Stomach (tissue), 9 donors: ENCODE data around the gene LASP1NB. TPM values are rescaled to one million over a fixed set of nuclear protein-coding genes. Genes with fewer than 3 reads are reported as not detected.
"Not testable (repeated sequence)": the region's sequence is repeated elsewhere in the genome, so short reads cannot be mapped to it uniquely, and the experiment has no call there.

Experiments used
- DNase-seq, 2 donors: peaks; one replicate each; pipeline versions ENCODE4 v3.0.0 to v3.0.0-alpha.2; 2013 to 2019
- H3K27ac ChIP-seq, 5 donors: fragments of 200-600 bp in 4 of 5; sonication (generic) in 4 of 5; one replicate each; pipeline ENCODE4 v1.5.1; 2013 to 2019; ENCODE audit warnings: mild to moderate bottlenecking in 1 of 5, moderate library complexity in 1 of 5
- H3K27me3 ChIP-seq, 3 donors: fragments of 200-600 bp; sonication (generic); one replicate each; pipeline ENCODE4 v1.5.1; 2017 to 2019; ENCODE audit warnings: mixed run types in 1 of 3
- H3K36me3 ChIP-seq, 4 donors: fragments of 200-600 bp; sonication (generic); 1 replicate in 3 of 4; 2 replicates in 1 of 4; pipeline ENCODE4 v1.5.1; 2016 to 2019
- H3K4me1 ChIP-seq, 4 donors: fragments of 200-600 bp; sonication (generic); one replicate each; pipeline ENCODE4 v1.5.1; 2016 to 2019
- H3K4me3 ChIP-seq, 4 donors: fragments of 200-600 bp; sonication (generic) in 3 of 4; one replicate each; pipeline ENCODE4 v1.5.1; 2016 to 2019; ENCODE audit warnings: mild to moderate bottlenecking in 1 of 4
- H3K9me3 ChIP-seq, 4 donors: fragments of 200-600 bp; sonication (generic); one replicate each; pipeline ENCODE4 v1.5.1; 2016 to 2019
- CTCF ChIP-seq, 7 experiments: fragments of 450-650 bp in 4 of 7; fragments of 200-600 bp in 3 of 7; sonication (generic) in 3 of 7; IDR thresholded peaks; one replicate each; pipeline ENCODE4 v1.5.1; 2016 to 2019; ENCODE audit warnings: antibody characterized with exemption in 7 of 7, control low read depth in 2 of 7, mild to moderate bottlenecking in 1 of 7
- EP300 ChIP-seq: sonication (generic); formaldehyde crosslinking; IDR thresholded peaks from one replicate; pipeline ENCODE4 v1.6.1; 2017; ENCODE audit warnings: antibody characterized with exemption
- POLR2A ChIP-seq, 4 donors: fragments of 450-650 bp; IDR thresholded peaks; one replicate each; pipeline ENCODE4 v1.6.1; 2016; ENCODE audit warnings: antibody characterized with exemption in 4 of 4, control low read depth in 2 of 4, mild to moderate bottlenecking in 1 of 4, moderate library complexity in 1 of 4
- POLR2AphosphoS5 ChIP-seq, 3 donors: sonication (generic); formaldehyde crosslinking; IDR thresholded peaks; one replicate each; pipeline ENCODE4 v1.6.1; 2016; ENCODE audit warnings: antibody characterized with exemption in 3 of 3
- WGBS, 5 donors: extraction: QIAGEN DNeasy Blood & Tissue Kit in 3 of 5; methylation state at CpG; one replicate each; pipeline versions ENCODE4 v1.1.5 to v1.1.7; 2013 to 2018; 5-methylcytosine and 5-hydroxymethylcytosine counted together
- intact Hi-C: fragments of 100-400 bp; cut with DNase I; formaldehyde crosslinking; loops from one replicate; pipeline ENCODE4 v1.15.1; 2023; ENCODE audit warnings: low total_unique reads
- polyA plus RNA-seq, 3 donors: library from polyadenylated mRNA; stranded (reverse); fragments of 200-250 nt; gene quantifications; one replicate each; pipeline ENCODE4 v1.2.3, GENCODE V29; 2013
- small RNA-seq, 4 donors: library from RNA; depleted of rRNA; stranded (forward); fragments of <200 nt; gene quantifications; one replicate each; pipeline ENCODE3, GENCODE V24; 2016
- total RNA-seq, 5 donors: library from RNA; depleted of rRNA; stranded (reverse); fragments of >200 nt; gene quantifications; one replicate each; pipeline versions ENCODE4 v1.1.0 to v1.2.3, GENCODE V29; 2014 to 2016
- donor health status: healthy with polysubstance abuse.
- donor health status: Bipolar disorder and iron deficiency.
- donor health status: healthy.

Gene LASP1NB

GRCh38 chr17:38970804-38971203 is 45.4 kb downstream of the LASP1NB start:
- H3K4me3 ChIP-seq = no peak overlapping the region
- TF ChIP-seq POLR2A (IDR thresholded peaks at IDR 0.05) = no peak
- TF ChIP-seq CTCF (IDR thresholded peaks at IDR 0.05) = no peak
- no peak for TF ChIP-seq EP300
- no peak for TF ChIP-seq POLR2AphosphoS5 (IDR thresholded peaks at IDR 0.05)
- H3K27me3 ChIP-seq = no peaks in the 10 kb centered on the region
- no peaks in the 10 kb centered on the region for H3K36me3 ChIP-seq
- 71 to 81% (median 76%) methylated on average over 5 of the region's 5 CpGs for WGBS, 5 donors
- peaks cover 0 to 7% (median 2%) of the 10 kb centered on the region in 4 donors for H3K4me1 ChIP-seq
- no peak for DNase-seq
- intact Hi-C loops = no loop called here
- H3K27ac ChIP-seq = no peak overlapping the region
- no peaks in the 10 kb centered on the region for H3K9me3 ChIP-seq

GRCh38 chr17:38976187-38976551 is 50.8 kb downstream of the LASP1NB start:
- H3K4me1 ChIP-seq, H3K36me3 ChIP-seq, intact Hi-C loops, H3K4me3 ChIP-seq, H3K27me3 ChIP-seq, H3K27ac ChIP-seq, DNase-seq, H3K9me3 ChIP-seq: not testable (repeated sequence)
- 55 to 79% (median 65%) methylated on average over 6 of the region's 6 CpGs for WGBS, 5 donors

DNA sequence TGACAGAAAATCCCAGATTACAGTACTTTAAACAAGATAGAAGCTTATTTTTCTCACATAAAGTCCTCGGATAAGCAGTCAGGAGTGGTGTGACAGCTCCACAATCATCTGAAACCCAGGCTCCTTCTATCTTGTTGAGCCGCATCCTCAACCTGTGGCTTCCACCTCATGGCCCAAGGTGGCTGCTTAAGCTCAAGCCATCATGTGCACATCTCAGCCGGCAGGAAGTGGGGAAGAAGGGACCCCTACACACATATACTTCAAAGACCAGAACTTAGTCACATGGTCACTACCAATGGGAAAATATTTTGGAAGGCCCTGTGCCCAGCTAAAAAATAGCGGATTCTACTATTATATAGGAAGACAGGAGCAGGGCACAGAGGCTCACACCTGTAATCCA is 52.8 kb downstream of the LASP1NB start:
- 91 to 96% (median 92%) methylated on average over 4 of the region's 4 CpGs for WGBS, 5 donors
- intact Hi-C loops = no loop called here

More for the DNA sequence above, 52.8 kb downstream of the LASP1NB start:
- TF ChIP-seq CTCF (IDR thresholded peaks at IDR 0.05) (no peak), POLR2AphosphoS5 (IDR thresholded peaks at IDR 0.05) (no peak), EP300 (no peak), POLR2A (IDR thresholded peaks at IDR 0.05) (no peak)
- Histone ChIP-seq H3K27me3 (no peaks in the 10 kb centered on the region), H3K4me1 (peaks cover 0 to 17% (median 4%) of the 10 kb centered on the region in 4 donors), H3K9me3 (no peaks in the 10 kb centered on the region), H3K4me3 (no peak overlapping the region), H3K36me3 (no peaks in the 10 kb centered on the region), H3K27ac (no peak overlapping the region)
- no peak for DNase-seq

Small RNAs within 50 kb of the gene (small RNA-seq; reads per million reads assigned to genes)
- 0 reads per million in 4 donors for gene MIR6779

Other genes with a start within 250 kb of the LASP1NB start
- 100 to 1,000 TPM in 2 of 5 donors, 10 to 100 TPM in 3; 33.4 to 312 (median 81.7) TPM for gene MLLT6, start 220.3 kb upstream of the LASP1NB start, total RNA-seq
- 10 to 100 TPM; 26.0 to 36.0 (median 30.8) TPM for gene MLLT6, start 220.3 kb upstream of the LASP1NB start, polyA plus RNA-seq
- 10 to 100 TPM in 2 of 5 donors, 1 to 10 TPM in 3; 4.0 to 56.5 (median 7.0) TPM for gene CISD3, start 195.3 kb upstream of the LASP1NB start, total RNA-seq
- 10 to 100 TPM; 63.4 to 79.9 (median 76.5) TPM for gene CISD3, start 195.3 kb upstream of the LASP1NB start, polyA plus RNA-seq
- gene PCGF2, start 177.3 kb upstream of the LASP1NB start, total RNA-seq = 10 to 100 TPM in 2 of 5 donors, 1 to 10 TPM in 3; 5.8 to 31.9 (median 6.8) TPM
- gene PCGF2, start 177.3 kb upstream of the LASP1NB start, polyA plus RNA-seq = 10 to 100 TPM; 34.3 to 62.8 (median 44.1) TPM
- gene PSMB3, start 172.9 kb upstream of the LASP1NB start, total RNA-seq = 100 to 1,000 TPM in 4 of 5 donors, 10 to 100 TPM in 1; 29.0 to 265 (median 133) TPM
- gene PSMB3, start 172.9 kb upstream of the LASP1NB start, polyA plus RNA-seq = 100 to 1,000 TPM; 212 to 281 (median 252) TPM
- gene PIP4K2B, start 126.1 kb upstream of the LASP1NB start, total RNA-seq = 10 to 100 TPM; 23.1 to 99.2 (median 24.3) TPM
- gene PIP4K2B, start 126.1 kb upstream of the LASP1NB start, polyA plus RNA-seq = 10 to 100 TPM in 2 of 3 donors, 1 to 10 TPM in 1; 9.9 to 13.6 (median 11.8) TPM
- 100 to 1,000 TPM in 1 of 5 donors, 10 to 100 TPM in 4; 19.6 to 146 (median 48.7) TPM for gene CWC25, start 100.3 kb upstream of the LASP1NB start, total RNA-seq
- gene CWC25, start 100.3 kb upstream of the LASP1NB start, polyA plus RNA-seq = 10 to 100 TPM in 2 of 3 donors, 1 to 10 TPM in 1; 5.9 to 38.8 (median 17.1) TPM
- gene RPL23, start 71.9 kb upstream of the LASP1NB start, total RNA-seq = 1,000 to 10,000 TPM in 1 of 5 donors, 100 to 1,000 TPM in 3, 10 to 100 TPM in 1; 89.8 to 1,949 (median 982) TPM
- 1,000 to 10,000 TPM; 3,318 to 3,359 (median 3,354) TPM for gene RPL23, start 71.9 kb upstream of the LASP1NB start, polyA plus RNA-seq
- 100 to 1,000 TPM in 3 of 5 donors, 10 to 100 TPM in 2; 93.0 to 183 (median 107) TPM for gene LASP1, start 55.6 kb upstream of the LASP1NB start, total RNA-seq
- 100 to 1,000 TPM in 1 of 3 donors, 10 to 100 TPM in 2; 33.7 to 119 (median 94.3) TPM for gene LASP1, start 55.6 kb upstream of the LASP1NB start, polyA plus RNA-seq
- gene FBXO47, start 41.8 kb downstream of the LASP1NB start, total RNA-seq = not detected
- not detected for gene FBXO47, start 41.8 kb downstream of the LASP1NB start, polyA plus RNA-seq
- 10 to 100 TPM in 2 of 5 donors, 1 to 10 TPM in 2, under 1 TPM in 1; 0.58 to 77.2 (median 8.4) TPM for gene PLXDC1, start 226.0 kb downstream of the LASP1NB start, total RNA-seq
- gene PLXDC1, start 226.0 kb downstream of the LASP1NB start, polyA plus RNA-seq = 1 to 10 TPM; 1.7 to 4.6 (median 2.1) TPM
- not detected for gene ARL5C, start 240.5 kb downstream of the LASP1NB start, total RNA-seq
- gene ARL5C, start 240.5 kb downstream of the LASP1NB start, polyA plus RNA-seq = not detected